Transverse colon (tissue), 4 donors: ENCODE data around the gene DYNLT3. TPM values are rescaled to one million over a fixed set of nuclear protein-coding genes. Genes with fewer than 3 reads are reported as not detected.
A peak's percentile ranks its signal among the peaks of the same experiment; 100 is the strongest.

ENCODE experiments used
- DNase-seq: peaks from one replicate; pipeline ENCODE4 v3.0.0-alpha.2; 2019
- H3K27ac ChIP-seq, 4 donors: fragments of 200-600 bp; sonication (generic); 2 replicates each; pipeline ENCODE4 v1.5.1; 2016 to 2018; ENCODE audit warnings: inconsistent platforms in 4 of 4
- H3K27me3 ChIP-seq: fragments of 200-600 bp; sonication (generic); 2 replicates; pipeline ENCODE4 v1.5.1; 2017; ENCODE audit warnings: inconsistent platforms
- H3K36me3 ChIP-seq, 4 donors: fragments of 200-600 bp; sonication (generic); 2 replicates each; pipeline ENCODE4 v1.5.1; 2017 to 2019; ENCODE audit warnings: inconsistent platforms in 4 of 4
- H3K4me1 ChIP-seq, 4 donors: fragments of 200-600 bp; sonication (generic); 2 replicates each; pipeline ENCODE4 v1.5.1; 2017 to 2020; ENCODE audit warnings: inconsistent platforms in 4 of 4
- H3K4me3 ChIP-seq, 4 donors: fragments of 200-600 bp; sonication (generic); 1 replicate in 1 of 4; 2 replicates in 3 of 4; pipeline versions ENCODE4 v1.5.1 to v1.6.1; 2017 to 2019; ENCODE audit warnings: inconsistent platforms in 4 of 4
- H3K9me3 ChIP-seq, 2 donors: fragments of 200-600 bp; sonication (generic); 2 replicates each; pipeline ENCODE4 v1.5.1; 2017 to 2019; ENCODE audit warnings: inconsistent platforms in 2 of 2
- EP300 ChIP-seq: sonication (generic); formaldehyde crosslinking; IDR thresholded peaks from one replicate; pipeline ENCODE4 v1.6.1; 2017; ENCODE audit warnings: antibody characterized with exemption, low read depth
- POLR2A ChIP-seq: fragments of 450-650 bp; IDR thresholded peaks from one replicate; pipeline ENCODE4 v1.6.1; 2016; ENCODE audit warnings: antibody characterized with exemption, mild to moderate bottlenecking, moderate library complexity
- POLR2AphosphoS5 ChIP-seq, 3 donors: sonication (generic); formaldehyde crosslinking; IDR thresholded peaks; one replicate each; pipeline ENCODE4 v1.6.1; 2016; ENCODE audit warnings: antibody characterized with exemption in 3 of 3
- WGBS, 2 donors: methylation state at CpG; one replicate each; pipeline ENCODE4 v1.1.5; 2018; ENCODE audit warnings: low coverage in 1 of 2; 5-methylcytosine and 5-hydroxymethylcytosine counted together
- in situ Hi-C, 4 donors: fragments of 200-750 bp; cut with MboI; loops; one replicate each; pipeline versions ENCODE4 v1.15.0 to v1.15.1; 2017; ENCODE audit warnings: low sequenced_read_pairs in 3 of 4, low pct_ligation_motif_present in 1 of 4, low pct_unique_long_range_greater_than_20kb in 1 of 4
- intact Hi-C: fragments of 100-400 bp; cut with DNase I; formaldehyde crosslinking; loops from one replicate; pipeline ENCODE4 v1.15.1; 2023; ENCODE audit warnings: low total_unique reads
- total RNA-seq, 4 donors: library from RNA; depleted of rRNA; stranded (reverse); fragments of >200 nt; gene quantifications; one replicate each; pipeline ENCODE4 v1.1.0, GENCODE V29; 2016
- TF ChIP-seq, protein P1 (sequence below), 5 experiments: fragments of 200-600 bp in 3 of 5; fragments of 450-650 bp in 2 of 5; sonication (generic) in 3 of 5; IDR thresholded peaks; 1 replicate in 2 of 5; 2 replicates in 3 of 5; pipeline ENCODE4 v1.5.1; 2016 to 2017; ENCODE audit warnings: antibody characterized with exemption in 5 of 5, inconsistent platforms in 3 of 5, mild to moderate bottlenecking in 2 of 5, moderate library complexity in 1 of 5

DYNLT3 gene, protein sequence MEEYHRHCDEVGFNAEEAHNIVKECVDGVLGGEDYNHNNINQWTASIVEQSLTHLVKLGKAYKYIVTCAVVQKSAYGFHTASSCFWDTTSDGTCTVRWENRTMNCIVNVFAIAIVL
- 10 to 100 TPM in 3 of 4 donors, 1 to 10 TPM in 1; 9.7 to 61.3 (median 25.9) TPM for total RNA-seq

- DNase-seq = peak; percentile 90
- Histone ChIP-seq H3K27me3 (no peaks in the 10 kb centered on the region), H3K4me3 (peak within 1 kb of the TSS; percentile 39 to 91 (median 66)), H3K27ac (peak within 1 kb of the TSS; percentile 82 to 91 (median 88)), H3K36me3 (no peaks in the 10 kb centered on the region), H3K9me3 (no peaks in the 10 kb centered on the region), H3K4me1 (peaks cover 0 to 3% (median 0%) of the 10 kb centered on the region in 4 donors)
- in situ Hi-C loops = no loop called here
- TF ChIP-seq, protein P1, sequence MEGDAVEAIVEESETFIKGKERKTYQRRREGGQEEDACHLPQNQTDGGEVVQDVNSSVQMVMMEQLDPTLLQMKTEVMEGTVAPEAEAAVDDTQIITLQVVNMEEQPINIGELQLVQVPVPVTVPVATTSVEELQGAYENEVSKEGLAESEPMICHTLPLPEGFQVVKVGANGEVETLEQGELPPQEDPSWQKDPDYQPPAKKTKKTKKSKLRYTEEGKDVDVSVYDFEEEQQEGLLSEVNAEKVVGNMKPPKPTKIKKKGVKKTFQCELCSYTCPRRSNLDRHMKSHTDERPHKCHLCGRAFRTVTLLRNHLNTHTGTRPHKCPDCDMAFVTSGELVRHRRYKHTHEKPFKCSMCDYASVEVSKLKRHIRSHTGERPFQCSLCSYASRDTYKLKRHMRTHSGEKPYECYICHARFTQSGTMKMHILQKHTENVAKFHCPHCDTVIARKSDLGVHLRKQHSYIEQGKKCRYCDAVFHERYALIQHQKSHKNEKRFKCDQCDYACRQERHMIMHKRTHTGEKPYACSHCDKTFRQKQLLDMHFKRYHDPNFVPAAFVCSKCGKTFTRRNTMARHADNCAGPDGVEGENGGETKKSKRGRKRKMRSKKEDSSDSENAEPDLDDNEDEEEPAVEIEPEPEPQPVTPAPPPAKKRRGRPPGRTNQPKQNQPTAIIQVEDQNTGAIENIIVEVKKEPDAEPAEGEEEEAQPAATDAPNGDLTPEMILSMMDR (IDR thresholded peaks at IDR 0.05) = no peak
- peak; percentile 85 to 92 (median 87) for TF ChIP-seq POLR2AphosphoS5 (IDR thresholded peaks at IDR 0.05)
- TF ChIP-seq POLR2A = peak; percentile 83
- TF ChIP-seq EP300 = no peak
- intact Hi-C loops = no loop called here
- 52% methylated on average over 36 of the region's 67 CpGs; no CpG with 5 or more reads in 1 of the 2 donors for WGBS, 2 donors
Observed at GRCh38 chrX:37846934-37847732, at the start of gene DYNLT3. Gene DYNLT3 (minus strand): TSS chrX:37847571. CDS start chrX:37847510, 61 bp downstream.

- Histone ChIP-seq H3K36me3 (no peaks in the 10 kb centered on the region), H3K27me3 (no peaks in the 10 kb centered on the region), H3K4me1 (no peaks in the 10 kb centered on the region), H3K4me3 (no peak overlapping the region), H3K27ac (no peak overlapping the region), H3K9me3 (no peaks in the 10 kb centered on the region)
- in situ Hi-C loops (no loop called here), intact Hi-C loops (no loop called here)
- DNase-seq = no peak
- TF ChIP-seq POLR2A (no peak), EP300 (no peak), POLR2AphosphoS5 (IDR thresholded peaks at IDR 0.05) (no peak)
- TF ChIP-seq, protein P1 (IDR thresholded peaks at IDR 0.05) = no peak
- WGBS, 2 donors = 38% methylated on average over 1 of the region's 1 CpG; no CpG with 5 or more reads in 1 of the 2 donors
Observed at GRCh38 chrX:37896511-37896890, 49.1 kb upstream of the DYNLT3 start.

DNA sequence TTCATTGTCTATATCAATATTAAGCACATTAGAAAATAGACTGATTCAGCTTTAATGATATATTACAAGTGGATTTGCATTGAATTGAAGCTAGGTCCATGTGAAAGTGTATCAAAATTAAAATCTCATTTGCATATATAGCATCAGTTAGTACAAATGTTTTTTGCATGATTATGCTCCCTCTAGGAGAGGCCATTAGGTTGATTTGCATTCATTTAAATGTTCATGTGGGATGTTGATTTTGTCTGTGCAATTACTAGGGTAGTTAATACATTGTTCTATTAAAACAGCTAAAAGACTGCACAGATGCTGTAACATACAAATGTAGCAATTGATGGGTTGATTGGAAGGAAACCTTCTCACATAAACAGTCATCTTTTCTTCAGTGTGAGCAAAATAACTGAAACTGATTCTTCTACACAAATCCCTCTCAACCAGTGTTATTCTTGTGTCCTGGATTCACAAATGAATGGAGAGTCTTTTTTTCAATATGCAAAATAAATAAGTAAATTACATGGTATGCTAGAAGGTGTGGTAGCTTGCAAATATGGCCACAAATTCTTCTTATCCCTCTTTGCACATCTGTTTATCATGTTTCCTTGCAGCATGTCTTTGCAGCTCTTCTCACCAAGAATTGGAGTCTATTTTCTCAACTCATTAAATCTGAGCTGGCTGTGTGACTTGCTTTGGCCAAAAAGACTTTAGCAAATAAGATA, 48.6 kb upstream of the DYNLT3 start:
- H3K9me3 ChIP-seq = no peaks in the 10 kb centered on the region
- H3K27ac ChIP-seq = no peak overlapping the region
- no peaks in the 10 kb centered on the region for H3K4me1 ChIP-seq
- no peaks in the 10 kb centered on the region for H3K36me3 ChIP-seq
- H3K27me3 ChIP-seq = no peaks in the 10 kb centered on the region
- in situ Hi-C loops = no loop called here
- no peak overlapping the region for H3K4me3 ChIP-seq
- no peak for TF ChIP-seq EP300
- no peak for TF ChIP-seq POLR2AphosphoS5 (IDR thresholded peaks at IDR 0.05)
- no peak for TF ChIP-seq POLR2A
- TF ChIP-seq, protein P1 (IDR thresholded peaks at IDR 0.05) = no peak
- intact Hi-C loops = no loop called here
- DNase-seq = no peak

DNA sequence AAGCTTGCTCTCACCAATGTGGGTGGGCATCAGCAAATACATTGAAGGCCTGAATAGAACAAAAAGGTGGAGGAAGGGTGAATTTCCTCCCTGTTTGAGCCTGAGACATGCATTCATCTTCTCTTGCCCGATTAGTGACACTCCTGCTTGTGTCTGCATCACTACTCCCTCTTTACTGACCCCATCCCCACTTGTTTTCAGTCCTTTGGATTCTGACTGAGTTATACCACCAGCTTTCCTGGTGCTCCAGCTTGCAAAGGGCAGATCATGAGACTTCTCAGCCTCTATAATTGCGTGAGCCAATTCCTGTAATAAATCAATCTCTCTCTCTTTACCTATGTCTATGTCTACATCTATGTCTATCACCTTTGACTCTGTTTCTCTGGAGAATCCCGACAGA, 47.4 kb upstream of the DYNLT3 start:
- no peak for TF ChIP-seq EP300
- TF ChIP-seq POLR2AphosphoS5 (IDR thresholded peaks at IDR 0.05) = no peak
- no peak for TF ChIP-seq POLR2A
- TF ChIP-seq, protein P1 (IDR thresholded peaks at IDR 0.05) = no peak
- no peak overlapping the region for H3K4me3 ChIP-seq
- in situ Hi-C loops (no loop called here), intact Hi-C loops (no loop called here)
- H3K4me1 ChIP-seq = no peaks in the 10 kb centered on the region
- no peaks in the 10 kb centered on the region for H3K9me3 ChIP-seq
- no peaks in the 10 kb centered on the region for H3K36me3 ChIP-seq
- no peaks in the 10 kb centered on the region for H3K27me3 ChIP-seq
- H3K27ac ChIP-seq = no peak overlapping the region
- no peak for DNase-seq
- WGBS, 2 donors = 51% methylated on average over 3 of the region's 3 CpGs; no CpG with 5 or more reads in 1 of the 2 donors
